T-cell (primary cell): ENCODE data around the gene RMND5B. TPM values are rescaled to one million over a fixed set of nuclear protein-coding genes. Genes with fewer than 3 reads are reported as not detected.

Experiments
- ATAC-seq, 4 experiments: fragments of 200-7000 bp in 3 of 4; fragments of 150-1000 bp in 1 of 4; cut with Tn5 transposase; replicated peaks in 1 of 4; 1 replicate in 3 of 4; 2 replicates in 1 of 4; pipeline ENCODE4 v1.10.0; 2021; ENCODE audit warnings: moderate library complexity in 3 of 4, mild to moderate bottlenecking in 2 of 4, moderate number of reproducible peaks in 1 of 4
- CTCF ChIA-PET, 2 donors: fragments of 300-600 bp; sonication (Branson Sonifier 250); formaldehyde crosslinking; loops; one replicate each; lab custom pipeline; 2022; ENCODE audit warnings: antibody characterized with exemption in 2 of 2; lab: Charles Lee
- POLR2A ChIA-PET, 2 donors: fragments of 300-600 bp; sonication (Branson Sonifier 250); formaldehyde crosslinking; loops; one replicate each; lab custom pipeline; 2022; ENCODE audit warnings: antibody characterized with exemption in 2 of 2; lab: Charles Lee
- DNase-seq, 35 experiments: peaks; one replicate each; pipeline versions ENCODE4 v3.0.0 to v3.0.0-alpha.2; 2013 to 2023
- H3K27ac ChIP-seq: one replicate; pipeline ENCODE4 v1.5.1; 2013; ENCODE audit warnings: low read length
- H3K27me3 ChIP-seq, 2 experiments: replicated peaks in 1 of 2; 1 replicate in 1 of 2; 2 replicates in 1 of 2; pipeline versions ENCODE4 v1.6.1 to v1.7.0; 2013; ENCODE audit warnings: low read length in 1 of 2, mixed read lengths in 1 of 2; ENCODE audit not compliant: control insufficient read depth in 2 of 2, insufficient read depth in 2 of 2; ENCODE audit errors: extremely low read depth in 1 of 2
- H3K36me3 ChIP-seq, 2 donors: 1 replicate in 1 of 2; 2 replicates in 1 of 2; pipeline versions ENCODE4 v1.6.1 to v1.7.0; 2013; ENCODE audit warnings: low read length in 1 of 2; ENCODE audit not compliant: control insufficient read depth in 2 of 2, insufficient read depth in 1 of 2; ENCODE audit errors: extremely low read depth in 1 of 2
- H3K4me1 ChIP-seq, 2 experiments: 1 replicate in 1 of 2; 2 replicates in 1 of 2; pipeline versions ENCODE4 v1.6.1 to v1.7.0; 2013; ENCODE audit warnings: low read length in 2 of 2, mixed read lengths in 1 of 2; ENCODE audit not compliant: insufficient read depth in 2 of 2, control insufficient read depth in 1 of 2; ENCODE audit errors: extremely low read depth in 1 of 2
- H3K4me3 ChIP-seq, 2 donors: 1 replicate in 1 of 2; 2 replicates in 1 of 2; pipeline versions ENCODE4 v1.5.1 to v1.7.0; 2013; ENCODE audit warnings: mild to moderate bottlenecking in 2 of 2, low read length in 1 of 2, moderate library complexity in 1 of 2; ENCODE audit not compliant: control insufficient read depth in 1 of 2; ENCODE audit errors: extremely low read depth in 1 of 2
- H3K9me3 ChIP-seq: 2 replicates; pipeline ENCODE4 v1.7.0; 2013
- H3K27ac Mint-ChIP-seq, 2 donors: one replicate each; pipeline ENCODE4 v1.8.0; 2020 to 2021; ENCODE audit warnings: mild to moderate bottlenecking in 2 of 2, mixed read lengths in 2 of 2
- H3K27me3 Mint-ChIP-seq, 2 donors: one replicate each; pipeline ENCODE4 v1.8.0; 2021 to 2022; ENCODE audit warnings: mixed read lengths in 2 of 2
- H3K36me3 Mint-ChIP-seq: one replicate; pipeline ENCODE4 v1.8.0; 2021; ENCODE audit warnings: mixed read lengths
- H3K4me1 Mint-ChIP-seq, 3 donors: one replicate each; pipeline ENCODE4 v1.8.0; 2020 to 2022; ENCODE audit warnings: mixed read lengths in 3 of 3, mild to moderate bottlenecking in 1 of 3
- H3K4me3 Mint-ChIP-seq, 3 donors: one replicate each; pipeline ENCODE4 v1.8.0; 2020 to 2022; ENCODE audit warnings: mild to moderate bottlenecking in 3 of 3, mixed read lengths in 3 of 3, moderate library complexity in 3 of 3
- H3K9me3 Mint-ChIP-seq, 3 donors: one replicate each; pipeline ENCODE4 v1.8.0; 2020 to 2022; ENCODE audit warnings: mixed read lengths in 3 of 3
- WGBS: methylation state at CpG from one replicate; pipeline ENCODE4 v1.1.5; 2013; ENCODE audit warnings: missing lambda C conversion rate; ENCODE audit not compliant: insufficient coverage; 5-methylcytosine and 5-hydroxymethylcytosine counted together
- total RNA-seq, 35 experiments: library from RNA in 6 of 35; stranded (reverse) in 6 of 35; fragments of 120-200 nt in 1 of 35; gene quantifications; one replicate each; pipeline versions ENCODE4 v1.2.1 to v1.2.4 and lab custom pipeline; 2013 to 2026

RMND5B gene
- total RNA-seq, 5 donors from 2014 or later (not counting 1 experiment from before 2014, with no cell fraction given), result 22.4 to 40.9 (median 34.7) TPM

- no peak overlapping the region for H3K4me3 Mint-ChIP-seq
- H3K36me3 Mint-ChIP-seq, result no peaks in the 10 kb centered on the region
- peaks cover 6 to 10% of the 10 kb centered on the region in 2 experiments for H3K4me1 ChIP-seq
- ATAC-seq, result no peak
- peaks cover 7 to 8% (median 7%) of the 10 kb centered on the region in 3 donors for H3K4me1 Mint-ChIP-seq
- no peak overlapping the region for H3K4me3 ChIP-seq
- H3K9me3 ChIP-seq, result no peaks in the 10 kb centered on the region
- no peak overlapping the region for H3K27ac ChIP-seq
- no peak overlapping the region for H3K27ac Mint-ChIP-seq
- CTCF ChIA-PET, result interaction anchor here in 1 of 2 donors (0.7 kb wide), 1 partner anchor 1691 kb away, joined by 5 read pairs; no protein-coding TSS in a partner anchor
- no peak for DNase-seq
- H3K9me3 Mint-ChIP-seq, result no peaks in the 10 kb centered on the region
- POLR2A ChIA-PET, result no interaction called here
- no peaks in the 10 kb centered on the region for H3K36me3 ChIP-seq
- peaks cover 3 to 7% of the 10 kb centered on the region in 2 donors for H3K27me3 Mint-ChIP-seq
- H3K27me3 ChIP-seq, result peaks cover 0 to 11% of the 10 kb centered on the region in 2 experiments
- WGBS, result 82% methylated on average over 5 of the region's 11 CpGs
Observed at GRCh38 chr5:178198706-178199105, 67.9 kb downstream of the RMND5B start.

DNA sequence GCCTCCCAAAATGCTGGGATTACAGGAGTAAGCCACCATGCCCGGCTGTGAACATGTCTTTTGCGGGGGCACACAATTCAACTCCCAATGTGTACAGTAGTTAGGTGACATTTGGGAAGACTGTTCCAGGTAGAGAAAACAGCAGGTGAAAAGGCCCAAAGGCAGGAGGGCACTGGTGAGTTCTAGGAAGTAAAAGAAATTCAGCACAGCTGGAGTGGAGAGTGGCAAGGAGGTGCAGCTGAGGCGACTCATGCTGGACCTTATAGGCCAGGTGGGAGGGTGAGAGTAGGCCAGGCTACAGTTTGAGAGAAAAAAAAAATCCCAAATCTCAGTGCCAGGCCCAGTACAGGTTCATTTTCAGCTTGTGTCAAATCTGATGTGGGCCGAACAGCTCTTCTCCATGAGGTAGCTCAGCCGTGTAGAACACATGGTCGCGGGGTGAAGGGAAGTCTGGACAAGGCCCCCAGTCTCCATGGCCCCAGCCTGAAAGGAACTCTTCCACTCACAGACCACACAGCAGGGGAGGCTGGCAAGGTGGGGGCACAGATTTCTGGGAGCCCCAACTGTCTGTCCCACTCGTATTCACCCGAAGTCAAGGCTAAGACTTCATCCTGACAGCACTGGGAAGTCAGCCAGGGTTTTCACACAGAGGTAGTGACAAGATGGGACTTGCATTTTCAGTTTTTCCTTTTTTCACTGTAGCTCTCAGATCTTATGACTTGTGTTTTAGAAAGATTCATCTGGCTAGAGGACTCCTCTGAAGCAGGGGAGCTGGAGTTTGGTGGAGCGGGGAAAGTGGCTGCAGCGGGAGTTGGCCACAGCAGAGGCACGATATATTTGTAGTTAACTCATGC is 69.0 kb downstream of the RMND5B start:
- H3K27me3 ChIP-seq, result peaks cover 0 to 2% of the 10 kb centered on the region in 2 experiments
- H3K4me1 ChIP-seq, result no peaks in the 10 kb centered on the region
- POLR2A ChIA-PET, result no interaction called here
- H3K9me3 ChIP-seq, result no peaks in the 10 kb centered on the region
- H3K4me3 ChIP-seq, result no peak overlapping the region
- peaks cover 2% of the 10 kb centered on the region for H3K36me3 Mint-ChIP-seq
- no peak overlapping the region for H3K27ac ChIP-seq
- no peak overlapping the region for H3K4me3 Mint-ChIP-seq
- H3K9me3 Mint-ChIP-seq, result no peaks in the 10 kb centered on the region
- WGBS, result 88% methylated on average over 7 of the region's 12 CpGs
- CTCF ChIA-PET, result no interaction called here
- peaks cover 0 to 2% (median 2%) of the 10 kb centered on the region in 3 donors for H3K4me1 Mint-ChIP-seq
- H3K36me3 ChIP-seq, result no peaks in the 10 kb centered on the region
- no peak for DNase-seq
- no peak overlapping the region for H3K27ac Mint-ChIP-seq
- no peak for ATAC-seq
- H3K27me3 Mint-ChIP-seq, result peaks cover 0 to 6% of the 10 kb centered on the region in 2 donors

Other genes with a start within 250 kb of the RMND5B start
- gene PROP1, start 134.8 kb upstream of the RMND5B start, total RNA-seq, result not detected
- gene N4BP3, start 17.5 kb upstream of the RMND5B start, total RNA-seq, result 1 to 10 TPM; 4.0 to 8.1 (median 6.9) TPM
- gene NHP2, start 22.9 kb downstream of the RMND5B start, total RNA-seq, result 10 to 100 TPM; 61.2 to 95.6 (median 91.2) TPM
- not detected for gene GMCL2, start 56.4 kb downstream of the RMND5B start, total RNA-seq
- 10 to 100 TPM; 78.8 to 89.2 (median 85.1) TPM for gene HNRNPAB, start 73.5 kb downstream of the RMND5B start, total RNA-seq
- gene PHYKPL, start 101.8 kb downstream of the RMND5B start, total RNA-seq, result 100 to 1,000 TPM; 135 to 208 (median 193) TPM